ENCODE results near the gene CKAP5. TPM values are rescaled to one million over a fixed set of nuclear protein-coding genes. Genes with fewer than 3 reads are reported as not detected.

Gene CKAP5
- total RNA-seq, 1 experiment from 2014 or later = 572 TPM

GRCh38 chr11:46826310-46827044 is 19.6 kb downstream of the CKAP5 start:
- Histone ChIP-seq H3K4me3 (ENCODE audit: low read depth, low read length, poor library complexity, severe bottlenecking) (peak overlapping the region; percentile 39), H3K27me3 (replicated peaks; ENCODE audit: insufficient read depth, low read depth, low read length, poor library complexity) (no peaks in the 10 kb centered on the region), H3K9me3 (ENCODE audit: low read depth, low read length, poor library complexity, severe bottlenecking) (no peaks in the 10 kb centered on the region), H3K27ac (ENCODE audit: low read depth, low read length, poor library complexity, severe bottlenecking) (peak overlapping the region; percentile 0), H3K4me1 (ENCODE audit: insufficient read depth, low read length, poor library complexity, severe bottlenecking) (peaks cover 41% of the 10 kb centered on the region), H3K36me3 (ENCODE audit: insufficient read depth, low read length, poor library complexity, severe bottlenecking) (no peaks in the 10 kb centered on the region)
- POLR2A ChIA-PET (ENCODE audit: low non-redundant PET) = no interaction called here
- no TSS peak for BruUV-seq (replicated peaks)
- CTCF ChIA-PET = no interaction called here
- TF ChIP-seq EZH2 (IDR thresholded peaks at IDR 0.05; ENCODE audit: borderline replicate concordance, low read depth, low read length, poor library complexity, severe bottlenecking) = no peak
- TF ChIP-seq CTCF (conservative IDR thresholded peaks at IDR 0.05; ENCODE audit: low read depth, low read length) = no peak
- intact Hi-C loops (cut with micrococcal nuclease; ENCODE audit: unreplicated experiment) = no loop called here
- DNase-seq (ENCODE audit: low spot score) = peak; percentile 97

GRCh38 chr11:46808799-46809431 is 37.2 kb downstream of the CKAP5 start:
- TF ChIP-seq EZH2 (IDR thresholded peaks at IDR 0.05; ENCODE audit: borderline replicate concordance, low read depth, low read length, poor library complexity, severe bottlenecking) (no peak), CTCF (conservative IDR thresholded peaks at IDR 0.05; ENCODE audit: low read depth, low read length) (peak; percentile 82)
- H3K36me3 ChIP-seq (ENCODE audit: insufficient read depth, low read length, poor library complexity, severe bottlenecking) = peaks cover 92% of the 10 kb centered on the region

GRCh38 chr11:46801694-46802470 is 44.2 kb downstream of the CKAP5 start:
- TF ChIP-seq CTCF (conservative IDR thresholded peaks at IDR 0.05; ENCODE audit: low read depth, low read length) (no peak), EZH2 (IDR thresholded peaks at IDR 0.05; ENCODE audit: borderline replicate concordance, low read depth, low read length, poor library complexity, severe bottlenecking) (no peak)
- intact Hi-C loops (cut with micrococcal nuclease; ENCODE audit: unreplicated experiment) = loop anchor here (10.0 kb wide), 1 partner anchor 417 kb away; the partner anchor contains the start of gene MDK
- Histone ChIP-seq H3K27ac (ENCODE audit: low read depth, low read length, poor library complexity, severe bottlenecking) (no peak overlapping the region), H3K9me3 (ENCODE audit: low read depth, low read length, poor library complexity, severe bottlenecking) (no peaks in the 10 kb centered on the region), H3K36me3 (ENCODE audit: insufficient read depth, low read length, poor library complexity, severe bottlenecking) (peaks cover 95% of the 10 kb centered on the region), H3K4me1 (ENCODE audit: insufficient read depth, low read length, poor library complexity, severe bottlenecking) (no peaks in the 10 kb centered on the region), H3K4me3 (ENCODE audit: low read depth, low read length, poor library complexity, severe bottlenecking) (no peak overlapping the region), H3K27me3 (replicated peaks; ENCODE audit: insufficient read depth, low read depth, low read length, poor library complexity) (no peaks in the 10 kb centered on the region)
- POLR2A ChIA-PET (ENCODE audit: low non-redundant PET) = interaction anchor here (0.6 kb wide), 1 partner anchor 60 kb away, joined by 11 read pairs; no protein-coding TSS in a partner anchor
- DNase-seq (ENCODE audit: low spot score) = no peak
- CTCF ChIA-PET = no interaction called here
- no TSS peak for BruUV-seq (replicated peaks)

More at GRCh38 chr11:46808799-46809431, 37.2 kb downstream of the CKAP5 start:
- no peaks in the 10 kb centered on the region for H3K4me1 ChIP-seq (ENCODE audit: insufficient read depth, low read length, poor library complexity, severe bottlenecking)
- POLR2A ChIA-PET (ENCODE audit: low non-redundant PET) = no interaction called here
- BruUV-seq (replicated peaks) = no TSS peak
- no peak overlapping the region for H3K27ac ChIP-seq (ENCODE audit: low read depth, low read length, poor library complexity, severe bottlenecking)
- intact Hi-C loops (cut with micrococcal nuclease; ENCODE audit: unreplicated experiment) = loop anchor here (5.0 to 10.0 kb wide), 2 partner anchors 42 to 424 kb away; partner anchors contain the start of gene MDK
- no peaks in the 10 kb centered on the region for H3K9me3 ChIP-seq (ENCODE audit: low read depth, low read length, poor library complexity, severe bottlenecking)
- H3K4me3 ChIP-seq (ENCODE audit: low read depth, low read length, poor library complexity, severe bottlenecking) = no peak overlapping the region
- peak; percentile 87 for DNase-seq (ENCODE audit: low spot score)
- H3K27me3 ChIP-seq (replicated peaks; ENCODE audit: insufficient read depth, low read depth, low read length, poor library complexity) = no peaks in the 10 kb centered on the region
- CTCF ChIA-PET = interaction anchor here (0.6 to 0.8 kb wide), 3 partner anchors 25 to 133 kb away, joined by 3 to 7 read pairs (median 3); no protein-coding TSS in a partner anchor
